SK-N-SH treated with all-trans-retinoic acid at 6 μM for 48 hours (cell line): ENCODE results near the gene RPN1.

Experiments
- ARNTL ChIP-seq: fragments of 450-650 bp; formaldehyde crosslinking; IDR thresholded peaks from 2 replicates; pipeline ENCODE4 v1.5.0; 2020; ENCODE audit warnings: low read depth, mild to moderate bottlenecking, moderate library complexity, borderline replicate concordance
- BACH2 ChIP-seq: fragments of 250-450 bp; sonication (Bioruptor Pico); IDR thresholded peaks from 2 replicates; pipeline ENCODE4 v1.9.0; 2021; ENCODE audit warnings: mild to moderate bottlenecking, borderline replicate concordance
- GLIS3 ChIP-seq: fragments of 250-450 bp; sonication (Bioruptor Pico); IDR thresholded peaks from 2 replicates; pipeline ENCODE4 v1.5.0; 2020; ENCODE audit warnings: mild to moderate bottlenecking, moderate library complexity
- PATZ1 ChIP-seq: fragments of 250-450 bp; sonication (Bioruptor Pico); IDR thresholded peaks from 2 replicates; pipeline ENCODE4 v1.8.0; 2020; ENCODE audit warnings: mild to moderate bottlenecking, moderate library complexity, borderline replicate concordance
- PPARA ChIP-seq: fragments of 250-450 bp; sonication (Bioruptor Pico); IDR thresholded peaks from 2 replicates; pipeline ENCODE4 v1.5.0; 2020; ENCODE audit warnings: mild to moderate bottlenecking, borderline replicate concordance
- RARB ChIP-seq: fragments of 250-450 bp; sonication (Bioruptor Pico); IDR thresholded peaks from 2 replicates; pipeline ENCODE4 v1.8.0; 2021; ENCODE audit warnings: mild to moderate bottlenecking, moderate library complexity
- TCF4 ChIP-seq: fragments of 250-450 bp; sonication (Bioruptor Pico); IDR thresholded peaks from 2 replicates; pipeline ENCODE4 v1.8.0; 2021; ENCODE audit warnings: mild to moderate bottlenecking, moderate library complexity, borderline replicate concordance
- ZFP3 ChIP-seq: fragments of 250-450 bp; sonication (Bioruptor Pico); IDR thresholded peaks from 2 replicates; pipeline ENCODE4 v1.5.0; 2020; ENCODE audit warnings: mild to moderate bottlenecking, moderate library complexity
- ZFP30 ChIP-seq: fragments of 450-650 bp; formaldehyde crosslinking; IDR thresholded peaks from 2 replicates; pipeline ENCODE4 v1.5.0; 2022; ENCODE audit warnings: mild to moderate bottlenecking, moderate library complexity
- ZNF565 ChIP-seq: fragments of 450-650 bp; formaldehyde crosslinking; conservative IDR thresholded peaks from 2 replicates; pipeline ENCODE4 v1.5.0; 2020; ENCODE audit warnings: low read depth, mild to moderate bottlenecking, moderate library complexity
- ZNF70 ChIP-seq: fragments of 450-650 bp; formaldehyde crosslinking; IDR thresholded peaks from 2 replicates; pipeline ENCODE4 v1.5.0; 2020; ENCODE audit warnings: mild to moderate bottlenecking, moderate library complexity

GRCh38 chr3:128698211-128699047 lies 47.8 kb upstream of the RPN1 start:
- no peak for TF ChIP-seq ZFP30 (CRISPR knock-in tag)
- no peak for TF ChIP-seq ZFP3 (CRISPR knock-in tag)
- TF ChIP-seq RARB = no peak
- TF ChIP-seq GLIS3 (CRISPR knock-in tag) = no peak
- TF ChIP-seq PATZ1 (CRISPR knock-in tag) = no peak
- no peak for TF ChIP-seq ARNTL (CRISPR knock-in tag)
- no peak for TF ChIP-seq ZNF565 (CRISPR knock-in tag)
- no peak for TF ChIP-seq TCF4 (CRISPR knock-in tag)
- TF ChIP-seq PPARA (CRISPR knock-in tag) = no peak
- no peak for TF ChIP-seq BACH2 (CRISPR knock-in tag)
- TF ChIP-seq ZNF70 (CRISPR knock-in tag) = no peak
